Esophagus muscularis mucosa (tissue), 3 donors: Measurements from ENCODE around the gene PRSS3.
"Not testable (repeated sequence)": the region's sequence is repeated elsewhere in the genome, so short reads cannot be mapped to it uniquely, and the experiment has no call there.

ENCODE experiments used
- POLR2A ChIP-seq: fragments of 450-650 bp; IDR thresholded peaks from one replicate; pipeline ENCODE4 v1.6.1; 2017; ENCODE audit warnings: antibody characterized with exemption, moderate library complexity, mild to moderate bottlenecking, low read depth
- POLR2AphosphoS5 ChIP-seq, 2 donors: sonication (generic); formaldehyde crosslinking; IDR thresholded peaks; one replicate each; pipeline ENCODE4 v1.6.1; 2017; ENCODE audit warnings: antibody characterized with exemption in 2 of 2
- TF ChIP-seq, protein P1 (sequence below), 3 experiments: fragments of 200-600 bp in 2 of 3; fragments of 450-650 bp in 1 of 3; sonication (generic) in 2 of 3; IDR thresholded peaks; one replicate each; pipeline ENCODE4 v1.5.1; 2017 to 2019; ENCODE audit warnings: antibody characterized with exemption in 3 of 3, mild to moderate bottlenecking in 2 of 3, moderate library complexity in 1 of 3

GRCh38 chr9:33829641-33830230, 34.4 kb downstream of the PRSS3 start:
- not testable (repeated sequence) for TF ChIP-seq POLR2A; POLR2AphosphoS5 (IDR thresholded peaks at IDR 0.05)
- TF ChIP-seq, protein P1, sequence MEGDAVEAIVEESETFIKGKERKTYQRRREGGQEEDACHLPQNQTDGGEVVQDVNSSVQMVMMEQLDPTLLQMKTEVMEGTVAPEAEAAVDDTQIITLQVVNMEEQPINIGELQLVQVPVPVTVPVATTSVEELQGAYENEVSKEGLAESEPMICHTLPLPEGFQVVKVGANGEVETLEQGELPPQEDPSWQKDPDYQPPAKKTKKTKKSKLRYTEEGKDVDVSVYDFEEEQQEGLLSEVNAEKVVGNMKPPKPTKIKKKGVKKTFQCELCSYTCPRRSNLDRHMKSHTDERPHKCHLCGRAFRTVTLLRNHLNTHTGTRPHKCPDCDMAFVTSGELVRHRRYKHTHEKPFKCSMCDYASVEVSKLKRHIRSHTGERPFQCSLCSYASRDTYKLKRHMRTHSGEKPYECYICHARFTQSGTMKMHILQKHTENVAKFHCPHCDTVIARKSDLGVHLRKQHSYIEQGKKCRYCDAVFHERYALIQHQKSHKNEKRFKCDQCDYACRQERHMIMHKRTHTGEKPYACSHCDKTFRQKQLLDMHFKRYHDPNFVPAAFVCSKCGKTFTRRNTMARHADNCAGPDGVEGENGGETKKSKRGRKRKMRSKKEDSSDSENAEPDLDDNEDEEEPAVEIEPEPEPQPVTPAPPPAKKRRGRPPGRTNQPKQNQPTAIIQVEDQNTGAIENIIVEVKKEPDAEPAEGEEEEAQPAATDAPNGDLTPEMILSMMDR (IDR thresholded peaks at IDR 0.05): not testable (repeated sequence)
